Esophagus squamous epithelium (tissue), 5 donors: ENCODE measurements around the gene TAF4. TPM values are rescaled to one million over a fixed set of nuclear protein-coding genes. Genes with fewer than 3 reads are reported as not detected.

ENCODE experiments used
- DNase-seq: peaks from one replicate; lab custom pipeline; 2025; lab: John Stamatoyannopoulos, UW
- H3K27ac ChIP-seq, 4 donors: fragments of 200-600 bp; sonication (generic); one replicate each; pipeline ENCODE4 v1.5.1; 2016 to 2019; ENCODE audit warnings: mild to moderate bottlenecking in 1 of 4
- H3K27me3 ChIP-seq, 4 donors: fragments of 200-600 bp; sonication (generic); 1 replicate in 3 of 4; 2 replicates in 1 of 4; pipeline versions ENCODE4 v1.5.1 to v1.6.0; 2017 to 2021; ENCODE audit warnings: antibody characterized with exemption in 1 of 4
- H3K36me3 ChIP-seq, 3 donors: fragments of 200-600 bp; sonication (generic); one replicate each; pipeline ENCODE4 v1.5.1; 2016 to 2019
- H3K4me1 ChIP-seq, 3 donors: fragments of 200-600 bp; sonication (generic); one replicate each; pipeline ENCODE4 v1.5.1; 2017 to 2019
- H3K4me3 ChIP-seq, 4 donors: fragments of 200-600 bp; sonication (generic); 1 replicate in 3 of 4; 2 replicates in 1 of 4; pipeline ENCODE4 v1.5.1; 2016 to 2019; ENCODE audit warnings: mild to moderate bottlenecking in 2 of 4, moderate library complexity in 1 of 4
- H3K9me3 ChIP-seq, 3 donors: fragments of 200-600 bp; sonication (generic); one replicate each; pipeline ENCODE4 v1.5.1; 2016 to 2019
- POLR2A ChIP-seq, 4 donors: fragments of 450-650 bp; IDR thresholded peaks; one replicate each; pipeline ENCODE4 v1.6.1; 2017; ENCODE audit warnings: antibody characterized with exemption in 4 of 4, mild to moderate bottlenecking in 4 of 4, moderate library complexity in 3 of 4
- WGBS, 2 donors: methylation state at CpG; one replicate each; pipeline ENCODE4 v1.1.5; 2018; 5-methylcytosine and 5-hydroxymethylcytosine counted together
- intact Hi-C: fragments of 100-400 bp; cut with DNase I; formaldehyde crosslinking; loops from one replicate; pipeline ENCODE4 v1.15.0; 2022
- total RNA-seq, 4 donors: library from RNA; depleted of rRNA; stranded (reverse); fragments of >200 nt; gene quantifications; one replicate each; pipeline ENCODE4 v1.1.0, GENCODE V29; 2016
- TF ChIP-seq, protein P1 (sequence below), 6 experiments: fragments of 450-650 bp in 4 of 6; fragments of 200-600 bp in 2 of 6; sonication (generic) in 2 of 6; IDR thresholded peaks; one replicate each; pipeline ENCODE4 v1.5.1; 2016 to 2019; ENCODE audit warnings: antibody characterized with exemption in 6 of 6, mild to moderate bottlenecking in 4 of 6, moderate library complexity in 4 of 6
- donor health status: DM: yes; HTN: yes; CAD: no.

Gene TAF4
- total RNA-seq, 4 donors from 2014 or later = 4.9 to 16.5 (median 14.4) TPM

DNA sequence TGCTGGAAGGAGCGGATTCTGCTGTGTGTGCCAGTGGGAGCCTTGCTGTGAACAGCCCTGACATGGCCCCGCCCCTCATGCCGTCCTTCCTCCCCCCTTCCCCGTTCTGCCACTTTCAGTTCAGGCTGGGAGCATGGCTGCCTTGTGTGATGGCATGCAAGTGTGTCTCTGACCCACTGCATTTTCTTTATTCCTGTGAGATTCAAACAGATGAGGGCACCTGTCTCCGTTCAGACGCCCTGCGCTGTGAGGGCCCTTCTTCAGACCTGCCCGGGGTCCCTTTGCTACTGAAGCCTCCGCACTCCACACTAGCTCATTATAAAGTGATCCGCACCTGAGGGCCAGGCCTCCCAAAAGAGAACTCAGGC, 88.3 kb downstream of the TAF4 start:
- DNase-seq = no peak
- no peaks in the 10 kb centered on the region for H3K9me3 ChIP-seq
- TF ChIP-seq, protein P1, sequence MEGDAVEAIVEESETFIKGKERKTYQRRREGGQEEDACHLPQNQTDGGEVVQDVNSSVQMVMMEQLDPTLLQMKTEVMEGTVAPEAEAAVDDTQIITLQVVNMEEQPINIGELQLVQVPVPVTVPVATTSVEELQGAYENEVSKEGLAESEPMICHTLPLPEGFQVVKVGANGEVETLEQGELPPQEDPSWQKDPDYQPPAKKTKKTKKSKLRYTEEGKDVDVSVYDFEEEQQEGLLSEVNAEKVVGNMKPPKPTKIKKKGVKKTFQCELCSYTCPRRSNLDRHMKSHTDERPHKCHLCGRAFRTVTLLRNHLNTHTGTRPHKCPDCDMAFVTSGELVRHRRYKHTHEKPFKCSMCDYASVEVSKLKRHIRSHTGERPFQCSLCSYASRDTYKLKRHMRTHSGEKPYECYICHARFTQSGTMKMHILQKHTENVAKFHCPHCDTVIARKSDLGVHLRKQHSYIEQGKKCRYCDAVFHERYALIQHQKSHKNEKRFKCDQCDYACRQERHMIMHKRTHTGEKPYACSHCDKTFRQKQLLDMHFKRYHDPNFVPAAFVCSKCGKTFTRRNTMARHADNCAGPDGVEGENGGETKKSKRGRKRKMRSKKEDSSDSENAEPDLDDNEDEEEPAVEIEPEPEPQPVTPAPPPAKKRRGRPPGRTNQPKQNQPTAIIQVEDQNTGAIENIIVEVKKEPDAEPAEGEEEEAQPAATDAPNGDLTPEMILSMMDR (IDR thresholded peaks at IDR 0.05) = no peak
- TF ChIP-seq POLR2A (IDR thresholded peaks at IDR 0.05) = no peak
- H3K27me3 ChIP-seq = no peaks in the 10 kb centered on the region
- 92 to 97% methylated on average over 7 to 10 of the region's 10 CpGs for WGBS, 2 donors
- peaks cover 0 to 81% (median 10%) of the 10 kb centered on the region in 3 donors for H3K36me3 ChIP-seq
- H3K4me1 ChIP-seq = no peaks in the 10 kb centered on the region
- no peak overlapping the region for H3K27ac ChIP-seq
- intact Hi-C loops = no loop called here
- H3K4me3 ChIP-seq = no peak overlapping the region

DNA sequence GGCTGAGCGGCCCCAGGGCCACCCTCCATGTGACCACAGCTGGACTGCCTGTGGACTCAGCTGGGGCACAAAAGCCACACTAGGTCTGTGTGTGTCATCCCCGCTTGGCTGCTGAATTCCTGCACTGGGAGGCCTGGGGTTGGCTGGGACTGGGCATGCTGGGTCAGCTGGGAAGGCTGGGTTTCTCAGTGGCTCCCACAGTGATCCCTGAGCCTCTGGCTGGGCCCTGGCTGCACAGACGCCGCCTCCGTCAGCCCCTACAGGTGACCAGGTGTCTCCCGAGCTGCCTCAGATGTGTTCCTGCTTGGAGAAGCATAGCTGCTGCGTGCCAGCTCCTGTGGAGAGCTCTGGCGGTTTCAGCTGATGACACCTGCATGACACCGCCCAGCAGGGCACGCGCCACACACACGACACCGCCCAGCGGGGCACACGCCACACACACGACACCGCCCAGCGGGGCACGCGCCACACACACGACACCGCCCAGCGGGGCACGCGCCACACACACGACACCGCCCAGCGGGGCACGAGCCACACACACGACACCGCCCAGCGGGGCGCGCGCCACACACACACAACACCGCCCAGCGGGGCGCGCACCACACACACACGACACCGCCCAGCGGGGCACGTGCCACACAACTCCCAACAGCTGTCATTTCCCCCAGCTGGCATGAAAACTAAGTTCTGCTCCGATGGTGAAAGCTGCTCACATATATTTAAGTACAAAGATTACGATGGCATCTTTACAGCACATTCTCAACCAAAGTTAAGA, 88.8 kb downstream of the TAF4 start:
- TF ChIP-seq, protein P1 (IDR thresholded peaks at IDR 0.05) = no peak
- no peak for TF ChIP-seq POLR2A (IDR thresholded peaks at IDR 0.05)
- peaks cover 0 to 85% (median 10%) of the 10 kb centered on the region in 3 donors for H3K36me3 ChIP-seq

DNA sequence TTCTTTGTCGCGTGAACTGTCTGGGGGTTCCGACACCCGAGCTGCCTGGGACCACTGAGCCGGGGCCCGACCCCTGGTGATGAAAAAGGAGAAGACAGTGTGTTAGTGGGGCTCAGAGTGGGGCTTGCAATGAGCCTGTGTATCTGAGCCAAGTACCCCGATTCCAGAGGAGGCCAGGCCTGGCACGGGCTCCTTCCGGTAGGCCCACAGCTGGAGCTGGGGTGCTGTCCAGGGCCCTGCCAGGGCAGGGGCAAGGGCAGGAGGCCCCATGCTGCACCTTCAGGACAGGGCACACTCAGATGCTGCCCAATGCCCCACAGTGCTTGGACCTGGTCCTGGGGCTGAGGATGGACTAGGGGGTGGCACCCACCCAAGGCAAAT, 89.4 kb downstream of the TAF4 start:
- Histone ChIP-seq H3K9me3 (no peaks in the 10 kb centered on the region), H3K36me3 (peaks cover 0 to 85% (median 10%) of the 10 kb centered on the region in 3 donors), H3K27me3 (no peaks in the 10 kb centered on the region), H3K4me1 (no peaks in the 10 kb centered on the region), H3K27ac (no peak overlapping the region), H3K4me3 (no peak overlapping the region)
- no peak for DNase-seq
- intact Hi-C loops = no loop called here
- 76 to 86% methylated on average over 4 to 5 of the region's 9 CpGs for WGBS, 2 donors
- TF ChIP-seq, protein P1 (IDR thresholded peaks at IDR 0.05) = no peak
- TF ChIP-seq POLR2A (IDR thresholded peaks at IDR 0.05) = no peak

More for the DNA sequence above, 88.8 kb downstream of the TAF4 start:
- DNase-seq = no peak
- Histone ChIP-seq H3K4me3 (no peak overlapping the region), H3K9me3 (no peaks in the 10 kb centered on the region), H3K27ac (no peak overlapping the region), H3K27me3 (no peaks in the 10 kb centered on the region), H3K4me1 (no peaks in the 10 kb centered on the region)
- WGBS, 2 donors = 93 to 94% methylated on average over 2 to 18 of the region's 45 CpGs
- intact Hi-C loops = no loop called here

DNA sequence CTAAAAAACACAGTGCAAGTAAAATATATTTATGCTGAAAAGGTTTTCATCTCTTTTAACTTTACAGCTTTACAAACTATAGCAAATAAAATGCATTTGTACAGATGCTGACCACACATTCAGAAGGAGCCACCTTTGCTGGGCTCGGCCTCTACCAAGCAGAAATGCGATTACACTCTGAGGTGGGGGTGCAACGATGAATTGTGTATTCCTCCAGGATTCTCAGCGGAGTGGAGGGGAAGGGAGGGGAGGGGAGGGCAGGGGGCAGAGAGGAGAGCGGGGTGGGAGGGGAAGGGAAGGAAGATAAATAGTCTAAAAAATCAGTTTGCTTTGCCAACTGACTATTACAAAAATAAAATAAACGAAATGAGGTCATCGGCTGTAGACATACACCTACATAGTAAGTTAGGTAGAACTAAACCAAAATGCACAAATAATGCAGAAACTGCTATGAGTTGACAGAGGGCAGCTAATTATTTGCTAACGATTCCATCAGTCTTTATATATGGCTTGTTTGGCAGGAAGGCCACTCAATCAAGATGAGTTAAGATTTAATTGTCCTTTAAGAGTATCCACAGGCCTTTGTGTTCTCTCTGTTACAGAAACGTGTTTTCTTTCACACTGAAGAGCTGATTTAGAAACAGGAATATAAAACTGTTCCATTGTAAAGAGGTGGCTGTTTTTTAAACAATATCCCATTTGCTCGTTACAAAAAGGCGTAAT, 90.1 kb downstream of the TAF4 start:
- no peak overlapping the region for H3K27ac ChIP-seq
- no peak for DNase-seq
- no peaks in the 10 kb centered on the region for H3K4me1 ChIP-seq
- peaks cover 0 to 79% (median 10%) of the 10 kb centered on the region in 3 donors for H3K36me3 ChIP-seq
- H3K9me3 ChIP-seq = no peaks in the 10 kb centered on the region
- TF ChIP-seq POLR2A (IDR thresholded peaks at IDR 0.05) = no peak
- TF ChIP-seq, protein P1 (IDR thresholded peaks at IDR 0.05) = no peak
- no peaks in the 10 kb centered on the region for H3K27me3 ChIP-seq
- intact Hi-C loops = no loop called here
- no peak overlapping the region for H3K4me3 ChIP-seq
- whole genome bisulfite sequencing, 2 donors = 75 to 84% methylated on average over 10 to 11 of the region's 11 CpGs

DNA sequence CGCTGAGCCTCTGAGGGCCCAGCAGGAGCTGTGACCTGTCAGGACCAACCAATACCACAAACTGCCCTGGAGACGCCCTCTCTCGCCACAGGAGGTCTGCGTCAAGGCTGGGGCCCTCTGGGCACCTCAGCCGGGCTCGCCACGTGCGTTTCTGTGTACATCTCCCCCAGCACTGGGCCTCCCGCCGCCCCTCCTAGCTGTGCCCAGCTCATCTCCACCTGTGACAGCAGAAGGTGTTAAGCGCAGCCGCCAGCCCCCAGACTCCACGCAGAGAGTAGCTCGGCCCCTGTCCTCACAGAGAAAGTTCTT, 91.4 kb downstream of the TAF4 start:
- H3K27me3 ChIP-seq = no peaks in the 10 kb centered on the region
- intact Hi-C loops = no loop called here

More for the DNA sequence above, 91.4 kb downstream of the TAF4 start:
- Histone ChIP-seq H3K4me1 (no peaks in the 10 kb centered on the region), H3K27ac (no peak overlapping the region), H3K9me3 (no peaks in the 10 kb centered on the region), H3K4me3 (no peak overlapping the region), H3K36me3 (peaks cover 0 to 66% (median 10%) of the 10 kb centered on the region in 3 donors)
- no peak for TF ChIP-seq POLR2A (IDR thresholded peaks at IDR 0.05)
- TF ChIP-seq, protein P1 (IDR thresholded peaks at IDR 0.05) = no peak
- 88 to 92% methylated on average over 4 to 9 of the region's 14 CpGs for WGBS, 2 donors
- no peak for DNase-seq
